ENCODE results near the gene PIANP. TPM values are rescaled to one million over a fixed set of nuclear protein-coding genes. Genes with fewer than 3 reads are reported as not detected.
"Not testable (repeated sequence)": the region's sequence is repeated elsewhere in the genome, so short reads cannot be mapped to it uniquely, and the experiment has no call there.

Gene PIANP
- total and polyA plus RNA-seq, 5 donors from 2014 or later: 0.13 TPM; not detected in 4

DNA sequence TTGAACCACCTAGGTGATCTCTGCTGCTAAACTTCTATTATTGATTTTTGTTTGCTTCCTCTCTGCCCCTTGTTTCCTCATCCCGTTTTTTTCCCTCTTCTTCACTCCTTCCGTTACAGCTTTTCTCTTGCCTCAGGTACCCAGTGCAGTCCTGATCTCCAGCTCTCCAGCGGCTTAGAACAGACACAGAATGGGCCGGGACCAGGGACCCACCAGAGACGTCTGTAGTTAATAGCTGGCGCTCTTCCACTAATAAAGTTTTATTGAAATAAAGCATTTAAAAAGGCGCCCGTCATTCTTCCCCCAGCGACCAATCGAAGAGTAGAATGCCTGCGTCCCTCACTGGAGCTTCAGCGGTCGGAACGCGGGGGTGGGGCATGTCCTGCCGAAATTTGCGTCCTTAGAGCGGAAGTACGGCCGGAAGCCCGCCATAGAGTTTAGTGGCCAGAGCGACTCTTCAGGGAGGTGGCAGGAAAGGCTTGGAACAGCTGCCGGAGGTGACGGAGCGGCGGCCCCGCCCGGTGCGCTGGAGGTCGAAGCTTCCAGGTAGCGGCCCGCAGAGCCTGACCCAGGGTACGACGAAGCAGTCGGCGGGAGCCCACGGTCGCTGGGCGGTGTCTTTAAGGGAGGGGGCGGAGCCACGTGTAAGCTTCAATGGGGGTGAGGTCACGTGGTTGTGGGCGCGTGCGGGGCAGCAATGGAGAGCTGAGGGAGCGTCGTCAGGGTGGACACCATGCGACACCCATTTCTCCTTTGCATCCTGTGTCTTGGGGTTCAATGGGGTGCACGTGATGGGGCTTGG is 23.2 kb upstream of the PIANP start, which contains the start of gene COPS7A:
TSS of gene COPS7A (plus strand) at position 440 of the 802 bp plus-strand sequence. CDS start 611 bp downstream, outside the sequence.
- Histone ChIP-seq H3K36me3 (ENCODE audit: control insufficient read depth, insufficient read depth, low read length) (peaks cover 11% of the 10 kb centered on the region), H3K9me3 (ENCODE audit: control insufficient read depth in 2 of 2, low read length in 2 of 2) (no peaks in the 10 kb centered on the region), H3K27ac (ENCODE audit: insufficient read depth, low read length, poor library complexity, severe bottlenecking) (peak within 1 kb of the TSS; percentile 85), H3K4me1 (ENCODE audit: control insufficient read depth, insufficient read depth, low read length, poor library complexity, severe bottlenecking) (peaks cover 15% of the 10 kb centered on the region), H3K4me3 (ENCODE audit: low read depth, low read length) (peak within 1 kb of the TSS; percentile 85), H3K27me3 (ENCODE audit: control insufficient read depth, insufficient read depth, low read length) (no peaks in the 10 kb centered on the region)
- H3K27me3 Mint-ChIP-seq: peaks cover 11% of the 10 kb centered on the region
- peaks cover 0 to 1% (median 0%) of the 10 kb centered on the region in 7 donors for H3K9me3 Mint-ChIP-seq
- ATAC-seq (ENCODE audit: low read depth in 2 of 2) (peak; percentile 89 to 93), DNase-seq (peak; percentile 90 to 100 (median 94))
- peaks cover 13% of the 10 kb centered on the region for H3K36me3 Mint-ChIP-seq
- H3K4me1 Mint-ChIP-seq: peaks cover 5 to 28% (median 18%) of the 10 kb centered on the region in 4 donors
- H3K27ac Mint-ChIP-seq: peak within 1 kb of the TSS; percentile 92 to 99 (median 97)
- H3K4me3 Mint-ChIP-seq: peak within 1 kb of the TSS; percentile 90 to 98 (median 92)

- peaks cover 11% of the 10 kb centered on the region for H3K27me3 Mint-ChIP-seq
- peaks cover 7% of the 10 kb centered on the region for H3K36me3 Mint-ChIP-seq
- Histone ChIP-seq H3K27ac (ENCODE audit: insufficient read depth, low read length, poor library complexity, severe bottlenecking) (peak overlapping the region; percentile 85), H3K4me3 (ENCODE audit: low read depth, low read length) (peak overlapping the region; percentile 85), H3K27me3 (ENCODE audit: control insufficient read depth, insufficient read depth, low read length) (no peaks in the 10 kb centered on the region), H3K4me1 (ENCODE audit: control insufficient read depth, insufficient read depth, low read length, poor library complexity, severe bottlenecking) (peaks cover 15% of the 10 kb centered on the region), H3K9me3 (ENCODE audit: control insufficient read depth in 2 of 2, low read length in 2 of 2) (no peaks in the 10 kb centered on the region), H3K36me3 (ENCODE audit: control insufficient read depth, insufficient read depth, low read length) (peaks cover 2% of the 10 kb centered on the region)
- H3K4me1 Mint-ChIP-seq: peaks cover 5 to 28% (median 18%) of the 10 kb centered on the region in 4 donors
- H3K4me3 Mint-ChIP-seq: peak overlapping the region in 2 of 4 donors; percentile 22 to 70
- DNase-seq (no peak), ATAC-seq (ENCODE audit: low read depth in 2 of 2) (no peak)
- H3K27ac Mint-ChIP-seq: peak overlapping the region in 1 of 3 donors; percentile 37
- H3K9me3 Mint-ChIP-seq: peaks cover 0 to 1% (median 0%) of the 10 kb centered on the region in 7 donors
Measured at GRCh38 chr12:6722863-6723262, 22.2 kb upstream of the PIANP start.

- Histone ChIP-seq H3K36me3 (ENCODE audit: control insufficient read depth, insufficient read depth, low read length) (no peaks in the 10 kb centered on the region), H3K27me3 (ENCODE audit: control insufficient read depth, insufficient read depth, low read length) (no peaks in the 10 kb centered on the region), H3K9me3 (ENCODE audit: control insufficient read depth in 2 of 2, low read length in 2 of 2) (no peaks in the 10 kb centered on the region), H3K4me3 (ENCODE audit: low read depth, low read length) (no peak overlapping the region), H3K27ac (ENCODE audit: insufficient read depth, low read length, poor library complexity, severe bottlenecking) (no peak overlapping the region), H3K4me1 (ENCODE audit: control insufficient read depth, insufficient read depth, low read length, poor library complexity, severe bottlenecking) (no peaks in the 10 kb centered on the region)
- H3K27ac Mint-ChIP-seq: no peak overlapping the region
- no peaks in the 10 kb centered on the region for H3K9me3 Mint-ChIP-seq
- H3K4me3 Mint-ChIP-seq: no peak overlapping the region
- no peak for ATAC-seq (ENCODE audit: low read depth in 2 of 2)
- no peaks in the 10 kb centered on the region for H3K4me1 Mint-ChIP-seq
- no peaks in the 10 kb centered on the region for H3K36me3 Mint-ChIP-seq
- peaks cover 19% of the 10 kb centered on the region for H3K27me3 Mint-ChIP-seq
- DNase-seq: no peak
Measured at GRCh38 chr12:6716874-6717437, 16.3 kb upstream of the PIANP start.

- not testable (repeated sequence) for H3K4me3 Mint-ChIP-seq; H3K27ac Mint-ChIP-seq; H3K4me3 ChIP-seq (ENCODE audit: low read depth, low read length); H3K4me1 Mint-ChIP-seq; ATAC-seq (ENCODE audit: low read depth in 2 of 2); H3K9me3 ChIP-seq (ENCODE audit: control insufficient read depth in 2 of 2, low read length in 2 of 2); H3K36me3 ChIP-seq (ENCODE audit: control insufficient read depth, insufficient read depth, low read length); H3K27ac ChIP-seq (ENCODE audit: insufficient read depth, low read length, poor library complexity, severe bottlenecking); DNase-seq; H3K9me3 Mint-ChIP-seq; H3K4me1 ChIP-seq (ENCODE audit: control insufficient read depth, insufficient read depth, low read length, poor library complexity, severe bottlenecking); H3K36me3 Mint-ChIP-seq; H3K27me3 ChIP-seq (ENCODE audit: control insufficient read depth, insufficient read depth, low read length)
- H3K27me3 Mint-ChIP-seq: peaks cover 19% of the 10 kb centered on the region
Measured at GRCh38 chr12:6716031-6716873, 15.6 kb upstream of the PIANP start.

DNA sequence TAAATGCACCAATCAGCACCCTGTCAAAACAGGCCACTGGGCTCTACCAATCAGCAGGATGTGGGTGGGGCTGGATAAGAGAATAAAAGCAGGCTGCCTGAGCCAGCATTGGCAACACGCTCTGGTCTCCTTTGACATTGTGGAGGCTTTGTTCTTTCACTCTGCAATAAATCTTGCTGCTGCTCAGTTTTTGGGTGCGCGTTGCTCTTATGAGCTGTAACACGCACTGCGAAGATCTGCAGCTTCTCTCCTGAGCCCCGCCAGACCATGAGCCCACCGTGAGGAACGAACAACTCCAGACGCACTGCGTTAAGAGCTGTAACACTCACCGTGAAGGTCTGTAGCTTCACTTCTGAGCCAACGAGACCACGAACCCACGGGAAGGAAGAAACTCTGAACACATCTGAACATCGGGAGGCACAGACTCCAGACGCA is 8.4 kb upstream of the PIANP start:
- Histone ChIP-seq H3K27me3 (ENCODE audit: control insufficient read depth, insufficient read depth, low read length) (peaks cover 3% of the 10 kb centered on the region), H3K27ac (ENCODE audit: insufficient read depth, low read length, poor library complexity, severe bottlenecking) (no peak overlapping the region), H3K4me3 (ENCODE audit: low read depth, low read length) (peak overlapping the region; percentile 44), H3K36me3 (ENCODE audit: control insufficient read depth, insufficient read depth, low read length) (no peaks in the 10 kb centered on the region), H3K9me3 (ENCODE audit: control insufficient read depth in 2 of 2, low read length in 2 of 2) (no peaks in the 10 kb centered on the region), H3K4me1 (ENCODE audit: control insufficient read depth, insufficient read depth, low read length, poor library complexity, severe bottlenecking) (no peaks in the 10 kb centered on the region)
- Mint-ChIP-seq H3K9me3 (peaks cover 0 to 3% (median 0%) of the 10 kb centered on the region in 7 donors), H3K4me3 (peak overlapping the region in 3 of 4 donors; percentile 26 to 77 (median 66)), H3K27ac (peak overlapping the region in 2 of 3 donors; percentile 26 to 52), H3K27me3 (peaks cover 33% of the 10 kb centered on the region), H3K4me1 (peaks cover 5 to 8% (median 6%) of the 10 kb centered on the region in 4 donors), H3K36me3 (no peaks in the 10 kb centered on the region)
- no peak for ATAC-seq (ENCODE audit: low read depth in 2 of 2)
- DNase-seq: peak in 1 of 3 donors; percentile 56

GRCh38 chr12:6708351-6708750 is 7.7 kb upstream of the PIANP start:
- not testable (repeated sequence) for H3K36me3 ChIP-seq (ENCODE audit: control insufficient read depth, insufficient read depth, low read length); ATAC-seq (ENCODE audit: low read depth in 2 of 2); H3K27ac ChIP-seq (ENCODE audit: insufficient read depth, low read length, poor library complexity, severe bottlenecking); H3K27ac Mint-ChIP-seq; DNase-seq; H3K36me3 Mint-ChIP-seq; H3K4me1 Mint-ChIP-seq; H3K4me3 Mint-ChIP-seq; H3K9me3 ChIP-seq (ENCODE audit: control insufficient read depth in 2 of 2, low read length in 2 of 2); H3K4me3 ChIP-seq (ENCODE audit: low read depth, low read length); H3K27me3 ChIP-seq (ENCODE audit: control insufficient read depth, insufficient read depth, low read length); H3K4me1 ChIP-seq (ENCODE audit: control insufficient read depth, insufficient read depth, low read length, poor library complexity, severe bottlenecking); H3K9me3 Mint-ChIP-seq
- peaks cover 36% of the 10 kb centered on the region for H3K27me3 Mint-ChIP-seq

DNA sequence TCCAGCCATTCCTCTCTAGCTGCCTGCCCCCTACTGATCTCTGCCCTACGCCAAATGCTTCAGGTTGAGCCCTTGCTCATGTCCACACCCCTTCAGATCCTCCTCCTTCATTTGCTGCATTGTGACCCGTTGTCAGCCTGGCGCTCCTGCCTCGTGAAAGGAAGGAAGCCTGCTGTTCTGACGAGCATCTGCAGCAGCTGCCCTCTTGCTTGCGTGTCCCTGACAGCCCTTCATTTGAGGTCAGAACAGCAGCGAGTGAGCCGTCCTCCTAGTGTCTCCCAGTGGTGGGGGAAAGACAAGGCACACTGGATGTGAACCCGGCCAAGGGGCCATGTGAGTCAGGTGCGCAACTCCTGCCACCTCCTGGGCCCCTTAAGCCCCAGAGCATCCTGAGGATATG is 3.0 kb upstream of the PIANP start:
- Histone ChIP-seq H3K27me3 (ENCODE audit: control insufficient read depth, insufficient read depth, low read length) (peaks cover 30% of the 10 kb centered on the region), H3K4me3 (ENCODE audit: low read depth, low read length) (no peak overlapping the region), H3K36me3 (ENCODE audit: control insufficient read depth, insufficient read depth, low read length) (no peaks in the 10 kb centered on the region), H3K27ac (ENCODE audit: insufficient read depth, low read length, poor library complexity, severe bottlenecking) (no peak overlapping the region), H3K4me1 (ENCODE audit: control insufficient read depth, insufficient read depth, low read length, poor library complexity, severe bottlenecking) (peaks cover 13% of the 10 kb centered on the region), H3K9me3 (ENCODE audit: control insufficient read depth in 2 of 2, low read length in 2 of 2) (peaks cover 3 to 5% of the 10 kb centered on the region in 2 experiments)
- H3K4me3 Mint-ChIP-seq: no peak overlapping the region
- peaks cover 0 to 6% (median 0%) of the 10 kb centered on the region in 7 donors for H3K9me3 Mint-ChIP-seq
- no peaks in the 10 kb centered on the region for H3K36me3 Mint-ChIP-seq
- no peak for DNase-seq
- no peak overlapping the region for H3K27ac Mint-ChIP-seq
- H3K4me1 Mint-ChIP-seq: peaks cover 0 to 27% (median 6%) of the 10 kb centered on the region in 4 donors
- ATAC-seq (ENCODE audit: low read depth in 2 of 2): no peak
- peaks cover 57% of the 10 kb centered on the region for H3K27me3 Mint-ChIP-seq

Measured in CD4-positive, CD25-positive, alpha-beta regulatory T cell (primary cell).